LNCaP clone FGC (cell line): ENCODE results near the gene FAM234A.

ENCODE experiments used
- DNase-seq: peaks from one replicate; pipeline ENCODE4 v3.0.0-alpha.2; 2011; ENCODE audit warnings: low read depth
- H3K4me3 ChIP-seq: 2 replicates; pipeline ENCODE4 v1.5.1; 2011; ENCODE audit warnings: mild to moderate bottlenecking, low read depth, low read length, control low read depth
- CTCF ChIP-seq: IDR thresholded peaks from 2 replicates; pipeline ENCODE4 v1.5.1; 2012; ENCODE audit warnings: mild to moderate bottlenecking; ENCODE audit not compliant: control insufficient read depth, insufficient read depth; ENCODE audit errors: extremely low read depth

The FAM234A gene, protein sequence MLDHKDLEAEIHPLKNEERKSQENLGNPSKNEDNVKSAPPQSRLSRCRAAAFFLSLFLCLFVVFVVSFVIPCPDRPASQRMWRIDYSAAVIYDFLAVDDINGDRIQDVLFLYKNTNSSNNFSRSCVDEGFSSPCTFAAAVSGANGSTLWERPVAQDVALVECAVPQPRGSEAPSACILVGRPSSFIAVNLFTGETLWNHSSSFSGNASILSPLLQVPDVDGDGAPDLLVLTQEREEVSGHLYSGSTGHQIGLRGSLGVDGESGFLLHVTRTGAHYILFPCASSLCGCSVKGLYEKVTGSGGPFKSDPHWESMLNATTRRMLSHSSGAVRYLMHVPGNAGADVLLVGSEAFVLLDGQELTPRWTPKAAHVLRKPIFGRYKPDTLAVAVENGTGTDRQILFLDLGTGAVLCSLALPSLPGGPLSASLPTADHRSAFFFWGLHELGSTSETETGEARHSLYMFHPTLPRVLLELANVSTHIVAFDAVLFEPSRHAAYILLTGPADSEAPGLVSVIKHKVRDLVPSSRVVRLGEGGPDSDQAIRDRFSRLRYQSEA

DNA sequence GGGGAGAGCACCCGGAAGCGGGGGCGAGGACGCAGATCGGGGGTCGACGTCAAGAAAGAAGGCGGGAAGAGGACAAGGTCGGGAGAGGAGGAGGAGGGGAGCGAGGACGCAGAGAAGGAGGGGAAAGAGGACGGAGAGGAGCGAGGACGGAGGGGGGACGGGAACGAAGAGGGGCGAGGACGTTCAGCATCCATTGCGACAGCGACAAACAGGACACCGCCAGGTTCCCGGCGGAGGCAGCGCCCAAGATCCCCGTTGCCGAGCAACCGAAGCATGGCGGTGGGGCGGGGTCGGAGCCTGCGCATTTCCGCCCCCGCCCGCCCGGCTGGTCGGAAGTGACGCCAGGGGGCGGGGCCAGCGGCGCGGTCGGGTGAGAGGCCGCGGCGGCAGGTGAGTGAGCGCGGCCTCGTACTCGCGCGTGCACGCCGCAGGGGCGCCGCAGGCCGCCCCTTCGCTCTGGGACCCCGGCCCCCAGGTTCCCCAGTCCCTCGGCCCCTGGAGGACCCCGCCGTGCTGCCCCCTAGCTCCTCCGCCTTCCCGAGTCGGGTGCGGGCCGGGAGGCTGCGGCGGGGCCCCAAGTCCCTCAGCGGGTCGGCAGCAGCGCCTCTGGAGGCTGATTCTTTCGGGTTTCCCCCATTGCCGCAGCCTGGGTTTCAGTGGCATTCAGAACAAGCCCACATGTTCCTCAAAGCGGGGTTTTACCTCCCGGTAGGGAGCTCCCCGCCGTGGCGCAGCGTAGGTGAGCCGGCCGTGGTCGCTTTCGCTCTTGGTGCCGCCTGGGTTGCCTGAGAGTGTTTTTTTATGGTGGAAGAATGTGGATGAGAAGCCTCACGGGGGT is at the start of gene FAM234A:
Gene FAM234A, plus strand, starts transcription at position 354 of the 838 bp plus-strand sequence. CDS start 19,593 bp downstream, outside the sequence.
- DNase-seq = peak; percentile 62
- TF ChIP-seq CTCF = peak; percentile 35

GRCh38 chr16:185213-185612 is 49.4 kb upstream of the FAM234A start:
- TF ChIP-seq CTCF = no peak
- H3K4me3 ChIP-seq = no peak overlapping the region
- no peak for DNase-seq

More for the DNA sequence above, at the start of gene FAM234A:
- H3K4me3 ChIP-seq = peak within 1 kb of the TSS; percentile 87

GRCh38 chr16:185691-186090 is 48.9 kb upstream of the FAM234A start:
- H3K4me3 ChIP-seq = no peak overlapping the region
- DNase-seq = no peak
- no peak for TF ChIP-seq CTCF

DNA sequence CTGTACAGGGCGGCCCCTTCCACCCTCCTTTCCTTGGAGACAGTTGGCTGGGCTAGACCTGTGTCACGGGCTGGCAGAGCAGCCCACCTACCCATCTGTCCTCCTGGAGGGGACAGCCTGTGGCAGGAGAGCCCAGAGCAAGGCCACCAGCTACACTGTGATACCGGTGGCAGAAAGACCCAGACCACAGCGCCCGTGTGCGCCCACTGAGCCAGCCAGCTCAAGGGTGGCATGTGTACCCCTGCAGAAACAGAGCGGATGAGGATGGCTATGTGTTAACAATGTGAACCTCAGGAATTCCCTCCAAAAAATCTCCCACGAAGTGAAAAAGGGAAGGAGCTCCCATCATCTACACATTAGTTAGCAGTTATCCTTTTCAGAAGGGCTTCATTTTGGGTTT is 47.3 kb upstream of the FAM234A start:
- DNase-seq = no peak
- H3K4me3 ChIP-seq = no peak overlapping the region
- TF ChIP-seq CTCF = no peak

DNA sequence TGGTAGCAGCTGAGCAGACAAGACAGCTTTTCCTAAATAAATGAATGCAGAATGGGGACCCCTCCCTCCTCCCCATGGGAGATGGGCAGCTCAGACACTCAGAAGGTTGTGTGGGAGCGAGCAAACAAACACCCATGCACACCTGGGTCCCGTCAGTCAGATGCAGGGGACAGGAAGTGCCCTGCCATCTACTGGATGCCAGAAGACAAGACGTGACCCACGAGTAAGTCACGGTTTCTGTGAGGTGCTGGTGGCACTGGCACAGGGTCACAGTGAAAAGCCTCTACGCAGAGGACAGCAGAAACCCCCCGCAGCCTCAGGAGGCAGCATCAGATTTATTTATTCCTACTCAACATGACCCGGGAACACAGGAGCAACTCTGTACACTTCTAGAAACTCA is 45.9 kb upstream of the FAM234A start:
- H3K4me3 ChIP-seq = no peak overlapping the region
- DNase-seq = no peak
- TF ChIP-seq CTCF = peak; percentile 41

- DNase-seq = no peak
- no peak overlapping the region for H3K4me3 ChIP-seq
- TF ChIP-seq CTCF = no peak
These were observed 44.9 kb upstream of the FAM234A start for GRCh38 chr16:189604-190186.
